MCF 10A (cell line): ENCODE measurements around the gene UBE2V1. TPM values are rescaled to one million over a fixed set of nuclear protein-coding genes. Genes with fewer than 3 reads are reported as not detected.

Experiments used
- BruUV-seq: library from RNA; stranded (reverse); fragments of 400-500 nt; replicated peaks from 2 replicates; lab custom pipeline; 2021; lab: Mats Ljungman, UMichigan
- CTCF ChIA-PET: fragments of 300-600 bp; sonication (Branson Sonifier 250); formaldehyde crosslinking; extraction: SDS; loops from one replicate; lab custom pipeline; 2021; ENCODE audit warnings: antibody characterized with exemption, inconsistent platforms; lab: Yijun Ruan, JAX
- POLR2A ChIA-PET: fragments of 300-600, 350-650 bp; sonication (Branson Sonifier 250); formaldehyde crosslinking; extraction: SDS; loops from one replicate; lab custom pipeline; 2020; ENCODE audit warnings: antibody characterized with exemption, inconsistent platforms; lab: Yijun Ruan, JAX
- DNase-seq: peaks from one replicate; pipeline ENCODE4 v3.0.0-alpha.2; 2018; ENCODE audit not compliant: unreplicated experiment
- H3K27ac Mint-ChIP-seq: one replicate; pipeline ENCODE4 v1.8.0; 2022; ENCODE audit warnings: mild to moderate bottlenecking, low read depth, mixed read lengths; ENCODE audit not compliant: unreplicated experiment
- H3K27me3 Mint-ChIP-seq: one replicate; pipeline ENCODE4 v1.8.0; 2022; ENCODE audit warnings: mixed read lengths; ENCODE audit not compliant: insufficient read depth, unreplicated experiment
- H3K36me3 Mint-ChIP-seq: one replicate; pipeline ENCODE4 v1.8.0; 2022; ENCODE audit warnings: mild to moderate bottlenecking, moderate library complexity, mixed read lengths; ENCODE audit not compliant: insufficient read depth, unreplicated experiment
- H3K4me1 Mint-ChIP-seq: one replicate; pipeline ENCODE4 v1.8.0; 2022; ENCODE audit warnings: mixed read lengths; ENCODE audit not compliant: insufficient read depth, unreplicated experiment
- H3K4me3 Mint-ChIP-seq: one replicate; pipeline ENCODE4 v1.8.0; 2022; ENCODE audit warnings: mild to moderate bottlenecking, moderate library complexity, mixed read lengths; ENCODE audit not compliant: unreplicated experiment
- H3K9me3 Mint-ChIP-seq: one replicate; pipeline ENCODE4 v1.8.0; 2022; ENCODE audit warnings: mixed read lengths; ENCODE audit not compliant: unreplicated experiment
- CTCF ChIP-seq: fragments of 200-600 bp; IDR thresholded peaks from one replicate; pipeline ENCODE4 v1.8.0; 2022; ENCODE audit warnings: antibody characterized with exemption, mild to moderate bottlenecking; ENCODE audit not compliant: unreplicated experiment
- intact Hi-C: fragments of 100-400 bp; cut with micrococcal nuclease; formaldehyde crosslinking; loops from 2 replicates; pipeline ENCODE4 v1.14.1; 2022
- total RNA-seq: library from RNA; stranded (reverse); gene quantifications from 2 replicates; pipeline ENCODE4 v1.2.3, GENCODE V29; 2022

The UBE2V1 gene
- total RNA-seq, 1 experiment from 2014 or later: 99.5 TPM

- CTCF ChIA-PET: interaction anchor here (0.6 to 8.5 kb wide), 9 partner anchors 9 to 425 kb away, joined by 3 to 408 read pairs (median 3); partner anchors contain the start of gene UBE2V1
- peaks cover 13% of the 10 kb centered on the region for H3K36me3 Mint-ChIP-seq
- H3K27ac Mint-ChIP-seq: peak overlapping the region; percentile 94
These were observed 36.7 kb upstream of the UBE2V1 start for GRCh38 chr20:50149481-50150254.

GRCh38 chr20:50146732-50147662, 34.0 kb upstream of the UBE2V1 start:
- H3K4me3 Mint-ChIP-seq: peak overlapping the region; percentile 61
- intact Hi-C loops: no loop called here
- no peak for TF ChIP-seq CTCF
- peak overlapping the region; percentile 96 for H3K27ac Mint-ChIP-seq
- H3K27me3 Mint-ChIP-seq: no peaks in the 10 kb centered on the region
- H3K9me3 Mint-ChIP-seq: no peaks in the 10 kb centered on the region
- ChIA-PET POLR2A (interaction anchor here (0.6 to 19.2 kb wide), 11 partner anchors 11 to 871 kb away, joined by 3 to 386 read pairs (median 4); partner anchors contain the start of gene UBE2V1), CTCF (interaction anchor here (0.9 to 8.5 kb wide), 6 partner anchors 12 to 168 kb away, joined by 3 to 408 read pairs (median 4); partner anchors contain the start of gene UBE2V1)
- DNase-seq: peak; percentile 81
- H3K4me1 Mint-ChIP-seq: peaks cover 65% of the 10 kb centered on the region
- peaks cover 29% of the 10 kb centered on the region for H3K36me3 Mint-ChIP-seq
- BruUV-seq: no TSS peak

More at GRCh38 chr20:50149481-50150254, 36.7 kb upstream of the UBE2V1 start:
- intact Hi-C loops: no loop called here
- Mint-ChIP-seq H3K4me3 (peak overlapping the region; percentile 87), H3K9me3 (no peaks in the 10 kb centered on the region), H3K4me1 (peaks cover 67% of the 10 kb centered on the region), H3K27me3 (no peaks in the 10 kb centered on the region)
- no peak for TF ChIP-seq CTCF
- DNase-seq: no peak
- no TSS peak for BruUV-seq
- POLR2A ChIA-PET: interaction anchor here (0.6 to 19.2 kb wide), 7 partner anchors 9 to 871 kb away, joined by 3 to 386 read pairs (median 4); partner anchors contain the start of gene UBE2V1

GRCh38 chr20:50146214-50146613, 33.3 kb upstream of the UBE2V1 start:
- ChIA-PET POLR2A (interaction anchor here (4.4 to 19.2 kb wide), 3 partner anchors 12 to 34 kb away, joined by 46 to 386 read pairs (median 375); partner anchors contain the start of gene UBE2V1), CTCF (interaction anchor here (1.6 to 9.5 kb wide), 4 partner anchors 23 to 28 kb away, joined by 11 to 408 read pairs (median 71); partner anchors contain the start of gene UBE2V1)
- TF ChIP-seq CTCF: no peak
- intact Hi-C loops: no loop called here
- Mint-ChIP-seq H3K27me3 (no peaks in the 10 kb centered on the region), H3K4me1 (peaks cover 59% of the 10 kb centered on the region), H3K36me3 (peaks cover 34% of the 10 kb centered on the region), H3K9me3 (no peaks in the 10 kb centered on the region), H3K27ac (peak overlapping the region; percentile 96), H3K4me3 (peak overlapping the region; percentile 61)
- no peak for DNase-seq
- TSS peak; percentile 1 for BruUV-seq
